IMR-90 (cell line): ENCODE measurements around the gene KIAA0319L. TPM values are rescaled to one million over a fixed set of nuclear protein-coding genes. Genes with fewer than 3 reads are reported as not detected.

Experiments used
- ATAC-seq: fragments of 200-7000 bp; cut with Tn5 transposase; 2 replicates; pipeline ENCODE4 v1.9.1; 2020; ENCODE audit warnings: low read depth, mild to moderate bottlenecking, moderate library complexity
- BruUV-seq: library from RNA; stranded (reverse); fragments of 400-500 nt; replicated peaks from 2 replicates; lab custom pipeline; 2021; lab: Mats Ljungman, UMichigan
- CTCF ChIA-PET: fragments of 300-600 bp; formaldehyde crosslinking; extraction: SDS; loops from one replicate; lab custom pipeline; 2021; ENCODE audit warnings: antibody characterized with exemption; lab: Yijun Ruan, JAX
- POLR2A ChIA-PET: fragments of 300-600 bp; sonication (Branson Sonifier 250); formaldehyde crosslinking; loops from one replicate; lab custom pipeline; 2022; ENCODE audit warnings: antibody characterized with exemption; ENCODE audit not compliant: unreplicated experiment; lab: Charles Lee
- DNase-seq: peaks from one replicate; pipeline ENCODE4 v3.0.0; 2013
- H2AFZ ChIP-seq: replicated peaks from 2 replicates; pipeline ENCODE3; 2013; ENCODE audit warnings: low read length, mild to moderate bottlenecking; ENCODE audit not compliant: poor library complexity
- H2AK5ac ChIP-seq: 2 replicates; pipeline ENCODE4 v1.6.1; 2013; ENCODE audit warnings: low read depth, low read length, inconsistent platforms
- H2AK9ac ChIP-seq: replicated peaks from 2 replicates; pipeline ENCODE3; 2013; ENCODE audit warnings: mild to moderate bottlenecking, low read depth, low read length, moderate library complexity; ENCODE audit not compliant: poor library complexity
- H2BK120ac ChIP-seq: 2 replicates; pipeline ENCODE4 v1.6.1; 2013; ENCODE audit warnings: low read depth, low read length, inconsistent platforms
- H2BK15ac ChIP-seq: 3 replicates; pipeline ENCODE4 v1.6.1; 2013; ENCODE audit warnings: low read depth, low read length, inconsistent platforms
- H2BK20ac ChIP-seq: 2 replicates; pipeline ENCODE4 v1.6.1; 2013; ENCODE audit warnings: low read depth, mild to moderate bottlenecking, inconsistent platforms, low read length, moderate library complexity
- H2BK5ac ChIP-seq: 2 replicates; pipeline ENCODE4 v1.6.1; 2013; ENCODE audit warnings: mild to moderate bottlenecking, low read depth, low read length, inconsistent platforms; ENCODE audit not compliant: poor library complexity, severe bottlenecking
- H3K14ac ChIP-seq: replicated peaks from 2 replicates; pipeline ENCODE4 v1.6.1; 2013; ENCODE audit warnings: low read depth, low read length, inconsistent platforms
- H3K18ac ChIP-seq: 2 replicates; pipeline ENCODE4 v1.6.1; 2013; ENCODE audit warnings: low read depth, low read length, control low read depth
- H3K23ac ChIP-seq: 2 replicates; pipeline ENCODE4 v1.6.1; 2013; ENCODE audit warnings: low read depth, low read length, inconsistent platforms
- H3K27ac ChIP-seq: 2 replicates; pipeline ENCODE4 v1.5.1; 2013; ENCODE audit warnings: mild to moderate bottlenecking, control low read depth, low read length; ENCODE audit not compliant: insufficient read depth
- H3K27me3 ChIP-seq: 2 replicates; pipeline ENCODE4 v1.6.1; 2013; ENCODE audit warnings: low read length; ENCODE audit not compliant: control insufficient read depth, insufficient read depth
- H3K36me3 ChIP-seq: 2 replicates; pipeline ENCODE4 v1.6.1; 2013; ENCODE audit warnings: low read length, mixed read lengths; ENCODE audit not compliant: control insufficient read depth, insufficient read depth
- H3K4ac ChIP-seq: 2 replicates; pipeline ENCODE4 v1.6.1; 2013; ENCODE audit warnings: low read depth, low read length, inconsistent platforms
- H3K4me1 ChIP-seq: 2 replicates; pipeline ENCODE4 v1.6.1; 2013; ENCODE audit warnings: low read length, mixed read lengths; ENCODE audit not compliant: control insufficient read depth, insufficient read depth
- H3K4me2 ChIP-seq: 2 replicates; pipeline ENCODE4 v1.6.1; 2013; ENCODE audit warnings: low read depth, mild to moderate bottlenecking, control low read depth, low read length, moderate library complexity
- H3K4me3 ChIP-seq: 2 replicates; pipeline ENCODE4 v1.5.1; 2013; ENCODE audit warnings: low read depth, mild to moderate bottlenecking, control low read depth, low read length, moderate library complexity; ENCODE audit not compliant: insufficient read depth
- H3K56ac ChIP-seq: 2 replicates; pipeline ENCODE4 v1.6.1; 2013; ENCODE audit warnings: low read length, inconsistent platforms; ENCODE audit not compliant: insufficient read depth; ENCODE audit errors: extremely low read depth
- H3K79me1 ChIP-seq, 2 experiments: 2 replicates each; pipeline ENCODE4 v1.6.1; 2013; ENCODE audit warnings: low read length in 2 of 2, inconsistent platforms in 1 of 2, low read depth in 1 of 2
- H3K9ac ChIP-seq: 2 replicates; pipeline ENCODE4 v1.6.1; 2013; ENCODE audit warnings: low read depth, low read length, control low read depth
- H3K9me1 ChIP-seq: 2 replicates; pipeline ENCODE4 v1.6.1; 2013; ENCODE audit warnings: low read length, inconsistent platforms; ENCODE audit not compliant: insufficient read depth
- H3K9me3 ChIP-seq: 2 replicates; pipeline ENCODE4 v1.6.1; 2013; ENCODE audit warnings: low read length; ENCODE audit not compliant: control insufficient read depth, insufficient read depth
- H4K20me1 ChIP-seq: 2 replicates; pipeline ENCODE4 v1.6.1; 2013; ENCODE audit warnings: low read length, inconsistent platforms; ENCODE audit not compliant: insufficient read depth
- H4K5ac ChIP-seq: 2 replicates; pipeline ENCODE4 v1.6.1; 2013; ENCODE audit warnings: mild to moderate bottlenecking, low read depth, low read length, control low read depth
- H4K8ac ChIP-seq, 2 experiments: 2 replicates each; pipeline ENCODE4 v1.6.1; 2013; ENCODE audit warnings: low read depth in 2 of 2, low read length in 2 of 2, control low read depth in 1 of 2, inconsistent platforms in 1 of 2
- H4K91ac ChIP-seq: 2 replicates; pipeline ENCODE4 v1.6.1; 2013; ENCODE audit warnings: low read depth, low read length, inconsistent platforms; ENCODE audit not compliant: insufficient read depth
- BHLHE40 ChIP-seq: fragments of 150-350 bp; IDR thresholded peaks from 2 replicates; pipeline ENCODE4 v1.6.1; 2016; ENCODE audit warnings: mild to moderate bottlenecking, low read depth, low read length
- CEBPB ChIP-seq: IDR thresholded peaks from 2 replicates; pipeline ENCODE4 v1.6.1; 2012; ENCODE audit warnings: low read depth, low read length, improper control_type of control experiment
- CHD1 ChIP-seq: IDR thresholded peaks from 2 replicates; pipeline ENCODE4 v1.6.1; 2012; ENCODE audit warnings: low read depth, low read length, improper control_type of control experiment
- ELK1 ChIP-seq: fragments of 150-350 bp; IDR thresholded peaks from 2 replicates; pipeline ENCODE4 v1.6.1; 2016; ENCODE audit warnings: low read depth, mild to moderate bottlenecking, low read length, moderate library complexity, borderline replicate concordance
- FOS ChIP-seq: fragments of 150-350 bp; IDR thresholded peaks from 2 replicates; pipeline ENCODE4 v1.6.1; 2016; ENCODE audit warnings: low read depth, low read length
- MAFK ChIP-seq: IDR thresholded peaks from 2 replicates; pipeline ENCODE4 v1.6.1; 2012; ENCODE audit warnings: low read depth, low read length, improper control_type of control experiment
- MXI1 ChIP-seq: IDR thresholded peaks from 2 replicates; pipeline ENCODE4 v1.6.1; 2012; ENCODE audit warnings: low read depth, mild to moderate bottlenecking, low read length, moderate library complexity, borderline replicate concordance
- NFE2L2 ChIP-seq: fragments of 150-350 bp; IDR thresholded peaks from 2 replicates; pipeline ENCODE4 v1.6.1; 2016; ENCODE audit warnings: low read depth, mild to moderate bottlenecking, low read length
- POLR2A ChIP-seq: IDR thresholded peaks from 2 replicates; pipeline ENCODE4 v1.6.1; 2012; ENCODE audit warnings: mild to moderate bottlenecking, low read depth, low read length
- RAD21 ChIP-seq: IDR thresholded peaks from 2 replicates; pipeline ENCODE4 v1.6.1; 2012; ENCODE audit warnings: low read length, improper control_type of control experiment
- RFX5 ChIP-seq: IDR thresholded peaks from 2 replicates; pipeline ENCODE4 v1.8.0; 2012; ENCODE audit warnings: low read depth, mild to moderate bottlenecking, low read length, moderate library complexity
- SMC3 ChIP-seq: fragments of 150-350 bp; IDR thresholded peaks from 2 replicates; pipeline ENCODE4 v1.6.1; 2016; ENCODE audit warnings: low read depth, mild to moderate bottlenecking, antibody characterized with exemption, low read length, moderate library complexity
- WGBS, 2 experiments: methylation state at CpG; one replicate each; pipeline versions ENCODE4 v1.1.5 to v1.1.7; 2013; ENCODE audit warnings: missing lambda C conversion rate in 2 of 2; ENCODE audit not compliant: insufficient read length in 1 of 2; ENCODE audit errors: extremely low coverage in 2 of 2; 5-methylcytosine and 5-hydroxymethylcytosine counted together
- dilution Hi-C: fragments of 300-500 bp; cut with HindIII; formaldehyde crosslinking; loops from one replicate; pipeline ENCODE4 v1.14.3; 2018; ENCODE audit warnings: low sequenced_read_pairs; ENCODE audit not compliant: unreplicated experiment
- in situ Hi-C: fragments of 300-500 bp; cut with MboI; formaldehyde crosslinking; loops from 3 replicates; pipeline ENCODE4 v1.14.3; 2019; ENCODE audit warnings: low sequenced_read_pairs, inconsistent platforms, mixed read lengths
- intact Hi-C: fragments of 100-400 bp; cut with micrococcal nuclease; formaldehyde crosslinking; loops from 2 replicates; pipeline ENCODE4 v1.10.0; 2022
- polyA plus RNA-seq, 3 experiments: library from polyadenylated mRNA; depleted of rRNA; stranded (reverse); fragments of >200 nt; gene quantifications; 2 replicates each; pipeline ENCODE4 v1.2.3, GENCODE V29; 2012; ENCODE audit warnings: low replicate concordance in 1 of 3
- total RNA-seq: library from RNA; depleted of rRNA; stranded (reverse); fragments of >200 nt; gene quantifications from 2 replicates; pipeline ENCODE4 v1.2.3, GENCODE V29; 2012
- TF ChIP-seq, protein P1 (sequence below): conservative IDR thresholded peaks from 2 replicates; pipeline ENCODE4 v1.5.1; 2012; ENCODE audit warnings: mild to moderate bottlenecking, low read depth, low read length, improper control_type of control experiment
- TF ChIP-seq, protein P2 (sequence below): fragments of 150-350 bp; IDR thresholded peaks from 2 replicates; pipeline ENCODE4 v1.6.1; 2017; ENCODE audit warnings: mild to moderate bottlenecking, antibody characterized with exemption, low read length, low read depth

The KIAA0319L gene
- total and polyA plus RNA-seq, 2 of the 4 experiments (the other 2 are of a cell fraction): 38.0 to 49.8 TPM

- Histone ChIP-seq H3K9me1 (peaks cover 5% of the 10 kb centered on the region; the same call in 1 of the 2 replicates), H2AK9ac (no peak overlapping the region), H3K18ac (no peak overlapping the region), H2BK120ac (no peak overlapping the region), H3K36me3 (peaks cover 46% of the 10 kb centered on the region), H3K9ac (no peak overlapping the region), H3K27me3 (no peaks in the 10 kb centered on the region), H3K56ac (no peak overlapping the region), H2BK5ac (no peak overlapping the region), H3K14ac (no peak overlapping the region), H2BK15ac (no peak overlapping the region), H3K4me1 (peaks cover 2% of the 10 kb centered on the region; the same call in 1 of the 2 replicates), H4K91ac (no peak overlapping the region), H4K5ac (no peak overlapping the region), H3K23ac (no peak overlapping the region), H2AFZ (no peak overlapping the region), H4K20me1 (peaks cover 3% of the 10 kb centered on the region; the same call in 1 of the 2 replicates), H3K4me3 (no peak overlapping the region), H3K79me1 (no peaks in the 10 kb centered on the region; a peak in 1 of 4 replicates), H3K9me3 (no peaks in the 10 kb centered on the region), H2AK5ac (no peak overlapping the region), H3K4me2 (no peak overlapping the region), H3K27ac (no peak overlapping the region), H4K8ac (no peak overlapping the region), H3K4ac (no peak overlapping the region), H2BK20ac (no peak overlapping the region)
- TF ChIP-seq SMC3 (no peak), MXI1 (no peak), CHD1 (no peak), NFE2L2 (no peak), RAD21 (no peak), MAFK (no peak), POLR2A (no peak), RFX5 (no peak), FOS (no peak), ELK1 (no peak), BHLHE40 (no peak), CEBPB (no peak)
- TF ChIP-seq, protein P1, sequence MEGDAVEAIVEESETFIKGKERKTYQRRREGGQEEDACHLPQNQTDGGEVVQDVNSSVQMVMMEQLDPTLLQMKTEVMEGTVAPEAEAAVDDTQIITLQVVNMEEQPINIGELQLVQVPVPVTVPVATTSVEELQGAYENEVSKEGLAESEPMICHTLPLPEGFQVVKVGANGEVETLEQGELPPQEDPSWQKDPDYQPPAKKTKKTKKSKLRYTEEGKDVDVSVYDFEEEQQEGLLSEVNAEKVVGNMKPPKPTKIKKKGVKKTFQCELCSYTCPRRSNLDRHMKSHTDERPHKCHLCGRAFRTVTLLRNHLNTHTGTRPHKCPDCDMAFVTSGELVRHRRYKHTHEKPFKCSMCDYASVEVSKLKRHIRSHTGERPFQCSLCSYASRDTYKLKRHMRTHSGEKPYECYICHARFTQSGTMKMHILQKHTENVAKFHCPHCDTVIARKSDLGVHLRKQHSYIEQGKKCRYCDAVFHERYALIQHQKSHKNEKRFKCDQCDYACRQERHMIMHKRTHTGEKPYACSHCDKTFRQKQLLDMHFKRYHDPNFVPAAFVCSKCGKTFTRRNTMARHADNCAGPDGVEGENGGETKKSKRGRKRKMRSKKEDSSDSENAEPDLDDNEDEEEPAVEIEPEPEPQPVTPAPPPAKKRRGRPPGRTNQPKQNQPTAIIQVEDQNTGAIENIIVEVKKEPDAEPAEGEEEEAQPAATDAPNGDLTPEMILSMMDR: no peak
- TF ChIP-seq, protein P2, sequence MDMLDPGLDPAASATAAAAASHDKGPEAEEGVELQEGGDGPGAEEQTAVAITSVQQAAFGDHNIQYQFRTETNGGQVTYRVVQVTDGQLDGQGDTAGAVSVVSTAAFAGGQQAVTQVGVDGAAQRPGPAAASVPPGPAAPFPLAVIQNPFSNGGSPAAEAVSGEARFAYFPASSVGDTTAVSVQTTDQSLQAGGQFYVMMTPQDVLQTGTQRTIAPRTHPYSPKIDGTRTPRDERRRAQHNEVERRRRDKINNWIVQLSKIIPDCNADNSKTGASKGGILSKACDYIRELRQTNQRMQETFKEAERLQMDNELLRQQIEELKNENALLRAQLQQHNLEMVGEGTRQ: no peak
- no peak for ATAC-seq
- 81% methylated on average over 3 of the region's 10 CpGs; no CpG with 5 or more reads in 1 of the 2 experiments for WGBS, 2 experiments
- POLR2A ChIA-PET: no interaction called here
- intact Hi-C loops: no loop called here
- no TSS peak for BruUV-seq
- DNase-seq: no peak
- dilution Hi-C loops: no loop called here
- in situ Hi-C loops: no loop called here
- CTCF ChIA-PET: interaction anchor here (1.3 kb wide), 1 partner anchor 19 kb away, joined by 5 read pairs; no protein-coding TSS in a partner anchor
These were observed 125.0 kb downstream of the KIAA0319L start for GRCh38 chr1:35432231-35432630.
